ENCODE measurements around the gene GGA1.

The GGA1 gene

DNA sequence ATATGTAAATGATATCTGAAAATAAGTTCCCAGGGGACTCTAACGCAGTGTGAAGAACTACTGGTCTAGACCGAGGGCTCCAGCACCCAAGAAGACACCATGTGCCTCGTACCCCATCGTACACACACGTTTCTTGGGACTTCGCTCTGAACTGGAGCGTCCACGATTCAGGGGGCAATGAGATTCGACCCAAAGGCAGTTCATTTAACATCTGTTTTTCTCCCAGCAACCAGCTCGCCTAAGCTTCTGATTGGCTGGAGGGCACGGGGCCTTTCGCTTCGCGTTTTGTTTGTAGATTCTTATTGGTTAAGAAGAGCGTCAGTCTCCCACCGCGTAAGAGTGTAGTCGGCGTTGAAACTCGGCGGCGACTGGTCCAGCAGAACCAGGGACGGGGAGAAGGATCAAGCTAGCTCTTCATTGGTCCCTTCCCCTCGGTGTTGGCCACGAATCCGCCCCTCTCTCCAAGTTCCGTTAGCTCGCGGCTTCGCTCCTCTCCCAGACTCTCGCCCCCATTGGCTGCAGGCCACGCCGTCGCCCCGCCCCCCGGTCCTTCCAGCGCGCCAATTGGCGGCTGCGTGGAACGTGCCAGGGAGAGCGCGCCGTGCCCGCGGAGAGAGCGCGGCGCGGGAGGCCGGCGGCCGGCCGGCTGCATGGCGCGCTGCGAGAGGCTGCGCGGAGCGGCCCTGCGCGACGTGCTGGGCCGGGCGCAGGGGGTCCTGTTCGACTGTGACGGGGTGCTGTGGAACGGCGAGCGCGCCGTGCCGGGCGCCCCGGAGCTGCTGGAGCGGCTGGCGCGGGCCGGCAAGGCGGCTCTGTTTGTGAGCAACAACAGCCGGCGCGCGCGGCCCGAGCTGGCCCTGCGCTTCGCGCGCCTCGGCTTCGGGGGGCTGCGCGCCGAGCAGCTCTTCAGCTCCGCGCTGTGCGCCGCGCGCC is 49.8 kb downstream of the GGA1 start, which contains the start of gene PDXP:
Gene PDXP, plus strand, starts transcription at position 591 of the 933 bp plus-strand sequence. Its CDS starts 60 bp downstream, at position 651.
- TF ChIP-seq, protein P1, sequence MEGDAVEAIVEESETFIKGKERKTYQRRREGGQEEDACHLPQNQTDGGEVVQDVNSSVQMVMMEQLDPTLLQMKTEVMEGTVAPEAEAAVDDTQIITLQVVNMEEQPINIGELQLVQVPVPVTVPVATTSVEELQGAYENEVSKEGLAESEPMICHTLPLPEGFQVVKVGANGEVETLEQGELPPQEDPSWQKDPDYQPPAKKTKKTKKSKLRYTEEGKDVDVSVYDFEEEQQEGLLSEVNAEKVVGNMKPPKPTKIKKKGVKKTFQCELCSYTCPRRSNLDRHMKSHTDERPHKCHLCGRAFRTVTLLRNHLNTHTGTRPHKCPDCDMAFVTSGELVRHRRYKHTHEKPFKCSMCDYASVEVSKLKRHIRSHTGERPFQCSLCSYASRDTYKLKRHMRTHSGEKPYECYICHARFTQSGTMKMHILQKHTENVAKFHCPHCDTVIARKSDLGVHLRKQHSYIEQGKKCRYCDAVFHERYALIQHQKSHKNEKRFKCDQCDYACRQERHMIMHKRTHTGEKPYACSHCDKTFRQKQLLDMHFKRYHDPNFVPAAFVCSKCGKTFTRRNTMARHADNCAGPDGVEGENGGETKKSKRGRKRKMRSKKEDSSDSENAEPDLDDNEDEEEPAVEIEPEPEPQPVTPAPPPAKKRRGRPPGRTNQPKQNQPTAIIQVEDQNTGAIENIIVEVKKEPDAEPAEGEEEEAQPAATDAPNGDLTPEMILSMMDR (IDR thresholded peaks at IDR 0.05), result no peak
- Histone ChIP-seq H3K9me3 (no peaks in the 10 kb centered on the region), H3K36me3 (peaks cover 30% of the 10 kb centered on the region), H3K4me3 (ENCODE audit: low read depth in 1 of 2, low read length in 1 of 2) (peak within 1 kb of the TSS; percentile 62 to 68), H3K27ac (peak within 1 kb of the TSS; percentile 77), H3K27me3 (no peaks in the 10 kb centered on the region), H3K4me1 (ENCODE audit: control insufficient read depth in 1 of 2, insufficient read depth in 1 of 2, low read depth in 1 of 2, low read length in 1 of 2) (peaks cover 15 to 18% of the 10 kb centered on the region in 2 experiments)

DNA sequence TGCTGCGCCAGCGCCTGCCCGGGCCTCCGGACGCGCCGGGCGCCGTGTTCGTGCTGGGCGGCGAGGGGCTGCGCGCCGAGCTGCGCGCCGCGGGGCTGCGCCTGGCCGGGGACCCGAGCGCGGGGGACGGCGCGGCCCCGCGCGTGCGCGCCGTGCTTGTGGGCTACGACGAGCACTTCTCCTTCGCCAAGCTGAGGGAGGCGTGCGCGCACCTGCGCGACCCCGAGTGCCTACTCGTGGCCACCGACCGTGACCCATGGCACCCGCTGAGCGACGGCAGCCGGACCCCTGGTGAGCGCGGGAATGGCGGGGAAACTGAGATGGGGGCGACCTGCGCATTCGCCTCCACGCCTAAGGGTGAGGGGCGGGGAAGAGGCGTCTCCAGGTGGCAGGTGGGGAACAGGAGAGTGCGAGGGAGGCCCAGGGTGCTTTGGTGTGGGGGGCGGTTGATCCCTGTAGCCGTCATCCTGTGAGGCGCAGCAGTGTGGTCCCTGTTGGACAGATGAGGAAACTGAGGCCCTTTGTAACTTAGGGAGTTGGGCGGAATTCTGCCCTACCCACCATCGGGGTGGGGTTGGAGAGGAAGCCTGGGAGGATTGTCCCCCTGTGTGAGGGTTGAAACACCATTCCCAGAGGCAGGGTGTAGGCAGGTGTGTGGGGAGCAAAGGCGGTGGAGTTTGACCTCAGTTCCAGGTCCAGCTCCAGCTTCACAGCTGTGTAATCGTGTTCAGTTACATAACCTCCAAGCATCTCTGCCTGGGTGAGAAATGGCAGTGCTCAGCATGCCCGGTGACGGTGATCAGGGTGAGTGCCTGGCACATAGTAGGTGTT is 50.6 kb downstream of the GGA1 start:
- Histone ChIP-seq H3K4me1 (ENCODE audit: control insufficient read depth in 1 of 2, insufficient read depth in 1 of 2, low read depth in 1 of 2, low read length in 1 of 2) (peaks cover 15 to 18% of the 10 kb centered on the region in 2 experiments), H3K27ac (no peak overlapping the region)
- TF ChIP-seq, protein P1 (IDR thresholded peaks at IDR 0.05), result no peak

DNA sequence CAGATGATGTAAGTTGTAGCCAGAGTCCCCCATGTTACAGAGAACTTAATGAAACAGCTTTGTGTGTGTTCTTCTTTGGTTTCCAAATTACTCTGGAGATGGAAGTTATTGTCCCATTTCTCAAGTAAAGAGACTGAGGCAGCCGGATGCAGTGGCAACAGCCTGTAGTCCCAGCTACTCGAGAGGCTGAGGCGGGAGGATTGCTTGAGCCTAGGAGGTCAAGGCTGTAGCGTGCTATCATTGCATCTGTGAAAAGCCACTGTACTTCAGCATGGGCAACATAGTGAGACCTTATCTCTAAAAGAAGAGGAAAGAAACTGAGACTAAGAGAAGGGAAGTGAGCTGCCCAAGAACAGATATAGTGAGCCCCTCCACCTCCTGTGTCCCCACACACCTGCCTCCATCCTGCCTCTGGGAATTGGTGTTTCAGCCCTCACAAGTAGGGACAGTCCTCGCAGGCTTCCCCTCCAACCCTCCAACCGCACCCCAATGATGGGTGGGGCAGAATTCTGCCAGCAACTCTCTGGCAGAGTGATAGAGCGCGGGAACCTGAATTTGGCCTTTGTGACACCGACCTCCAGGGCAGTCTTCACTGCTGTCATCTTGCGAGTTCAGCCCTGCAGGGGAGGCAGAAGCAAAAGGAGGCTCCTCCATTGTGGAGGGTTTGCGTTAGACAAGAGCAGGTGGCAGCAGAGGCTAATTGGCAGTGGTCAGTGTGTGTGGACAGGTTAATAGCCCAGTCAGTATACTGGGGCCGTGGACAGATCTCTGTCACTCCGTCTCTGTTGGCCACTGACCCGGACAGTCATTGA is 51.5 kb downstream of the GGA1 start:
- peaks cover 15 to 18% of the 10 kb centered on the region in 2 experiments for H3K4me1 ChIP-seq (ENCODE audit: control insufficient read depth in 1 of 2, insufficient read depth in 1 of 2, low read depth in 1 of 2, low read length in 1 of 2)
- no peaks in the 10 kb centered on the region for H3K27me3 ChIP-seq
- TF ChIP-seq, protein P1 (IDR thresholded peaks at IDR 0.05), result no peak
- H3K4me3 ChIP-seq (ENCODE audit: low read depth in 1 of 2, low read length in 1 of 2), result peak overlapping the region in 1 of 2 experiments; percentile 68
- H3K9me3 ChIP-seq, result no peaks in the 10 kb centered on the region
- H3K36me3 ChIP-seq, result peaks cover 13% of the 10 kb centered on the region
- no peak overlapping the region for H3K27ac ChIP-seq

More for the DNA sequence above, 50.6 kb downstream of the GGA1 start:
- Histone ChIP-seq H3K9me3 (no peaks in the 10 kb centered on the region), H3K4me3 (ENCODE audit: low read depth in 1 of 2, low read length in 1 of 2) (peak overlapping the region; percentile 56 to 68), H3K27me3 (no peaks in the 10 kb centered on the region), H3K36me3 (peaks cover 21% of the 10 kb centered on the region)

DNA sequence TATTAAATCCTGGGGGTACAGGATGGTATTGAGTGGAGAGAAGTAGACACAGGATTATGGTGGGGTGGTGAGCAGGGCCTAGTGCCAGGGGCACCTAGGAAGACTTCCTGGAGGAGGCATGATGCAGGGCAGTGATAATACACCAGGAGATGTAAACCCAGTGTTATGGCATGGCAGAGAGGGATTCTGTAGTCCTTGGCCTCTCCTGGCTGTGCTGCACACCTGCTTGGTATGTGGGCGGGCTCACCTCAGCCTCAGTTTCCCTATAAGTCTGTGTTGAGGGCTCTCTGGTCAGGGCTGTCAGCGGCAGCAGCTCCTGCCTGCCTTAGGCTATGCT is 52.0 kb downstream of the GGA1 start:
- H3K27ac ChIP-seq, result no peak overlapping the region
- H3K4me1 ChIP-seq (ENCODE audit: control insufficient read depth in 1 of 2, insufficient read depth in 1 of 2, low read depth in 1 of 2, low read length in 1 of 2), result peaks cover 15 to 18% of the 10 kb centered on the region in 2 experiments
- H3K4me3 ChIP-seq (ENCODE audit: low read depth in 1 of 2, low read length in 1 of 2), result no peak overlapping the region
- TF ChIP-seq, protein P1 (IDR thresholded peaks at IDR 0.05), result no peak
- peaks cover 10% of the 10 kb centered on the region for H3K36me3 ChIP-seq
- no peaks in the 10 kb centered on the region for H3K9me3 ChIP-seq
- H3K27me3 ChIP-seq, result no peaks in the 10 kb centered on the region
